H9 (cell line): Measurements from ENCODE around the gene CCDC57. TPM values are rescaled to one million over a fixed set of nuclear protein-coding genes. Genes with fewer than 3 reads are reported as not detected.

Source experiments
- DNase-seq: peaks from one replicate; pipeline ENCODE4 v3.0.0-alpha.2; 2017
- H2AFZ ChIP-seq: one replicate; pipeline ENCODE4 v1.6.1; 2013; ENCODE audit warnings: mild to moderate bottlenecking, low read length, control low read depth, moderate library complexity
- H2AK5ac ChIP-seq: 2 replicates; pipeline ENCODE4 v1.6.1; 2013; ENCODE audit warnings: low read length, control low read depth, mixed read lengths; ENCODE audit not compliant: insufficient read length
- H2BK120ac ChIP-seq: one replicate; pipeline ENCODE4 v1.6.1; 2013; ENCODE audit warnings: low read depth, mild to moderate bottlenecking, low read length, control low read depth, inconsistent platforms; ENCODE audit not compliant: poor library complexity, severe bottlenecking
- H2BK12ac ChIP-seq: 2 replicates; pipeline ENCODE4 v1.6.1; 2013; ENCODE audit warnings: low read length, control low read depth, mixed read lengths, low read depth; ENCODE audit not compliant: insufficient read length
- H2BK15ac ChIP-seq: 2 replicates; pipeline ENCODE4 v1.6.1; 2013; ENCODE audit warnings: low read depth, low read length, control low read depth
- H2BK20ac ChIP-seq: one replicate; pipeline ENCODE4 v1.6.1; 2013; ENCODE audit warnings: low read depth, mild to moderate bottlenecking, low read length, control low read depth, inconsistent platforms; ENCODE audit not compliant: poor library complexity, severe bottlenecking
- H2BK5ac ChIP-seq: 2 replicates; pipeline ENCODE4 v1.6.1; 2013; ENCODE audit warnings: low read length, control low read depth, mixed read lengths; ENCODE audit not compliant: insufficient read length
- H3K14ac ChIP-seq: 2 replicates; pipeline ENCODE4 v1.6.1; 2013; ENCODE audit warnings: low read length, control low read depth; ENCODE audit not compliant: insufficient read depth
- H3K18ac ChIP-seq: 2 replicates; pipeline ENCODE4 v1.6.1; 2013; ENCODE audit warnings: low read depth, mild to moderate bottlenecking, mixed read lengths, low read length, control low read depth; ENCODE audit not compliant: insufficient read length
- H3K23ac ChIP-seq: 2 replicates; pipeline ENCODE4 v1.6.1; 2013; ENCODE audit warnings: low read length, control low read depth, mixed read lengths, low read depth; ENCODE audit not compliant: insufficient read length
- H3K23me2 ChIP-seq: 2 replicates; pipeline ENCODE4 v1.6.1; 2013; ENCODE audit warnings: low read depth, mild to moderate bottlenecking, mixed read lengths, low read length, control low read depth; ENCODE audit not compliant: insufficient read length, poor library complexity, severe bottlenecking
- H3K27ac ChIP-seq: 2 replicates; pipeline ENCODE4 v1.5.1; 2013; ENCODE audit warnings: low read length, control low read depth, mixed read lengths, low read depth; ENCODE audit not compliant: insufficient read length
- H3K27me3 ChIP-seq: 2 replicates; pipeline ENCODE4 v1.6.1; 2013; ENCODE audit warnings: low read length, control low read depth, inconsistent platforms; ENCODE audit not compliant: insufficient read depth
- H3K4ac ChIP-seq: 2 replicates; pipeline ENCODE4 v1.6.1; 2013; ENCODE audit warnings: low read depth, mild to moderate bottlenecking, control low read depth, inconsistent platforms, low read length, moderate library complexity
- H3K4me1 ChIP-seq: 2 replicates; pipeline ENCODE4 v1.6.1; 2013; ENCODE audit warnings: low read length, control low read depth, inconsistent platforms; ENCODE audit not compliant: insufficient read depth
- H3K4me2 ChIP-seq: 2 replicates; pipeline ENCODE4 v1.6.1; 2013; ENCODE audit warnings: low read length, control low read depth, mixed read lengths; ENCODE audit not compliant: insufficient read length, insufficient read depth
- H3K56ac ChIP-seq: 2 replicates; pipeline ENCODE4 v1.6.1; 2013; ENCODE audit warnings: low read depth, mild to moderate bottlenecking, mixed read lengths, low read length, control low read depth; ENCODE audit not compliant: insufficient read length
- H3K79me1 ChIP-seq: 2 replicates; pipeline ENCODE4 v1.6.1; 2013; ENCODE audit warnings: low read depth, mild to moderate bottlenecking, moderate library complexity, low read length, control low read depth, inconsistent platforms; ENCODE audit not compliant: insufficient read depth, poor library complexity, severe bottlenecking
- H3K79me2 ChIP-seq: 2 replicates; pipeline ENCODE4 v1.6.1; 2013; ENCODE audit warnings: low read length, control low read depth, inconsistent platforms; ENCODE audit not compliant: insufficient read depth
- H3K9ac ChIP-seq: 2 replicates; pipeline ENCODE4 v1.6.1; 2013; ENCODE audit warnings: low read length, control low read depth, mixed read lengths; ENCODE audit not compliant: insufficient read length; ENCODE audit errors: extremely low read depth
- H3K9me3 ChIP-seq: one replicate; pipeline ENCODE4 v1.6.1; 2013; ENCODE audit warnings: low read depth, low read length, inconsistent platforms; ENCODE audit not compliant: control insufficient read depth
- H3T11ph ChIP-seq: one replicate; pipeline ENCODE4 v1.6.1; 2013; ENCODE audit warnings: mild to moderate bottlenecking, low read length, control low read depth, inconsistent platforms
- H4K20me1 ChIP-seq: one replicate; pipeline ENCODE4 v1.6.1; 2013; ENCODE audit not compliant: control insufficient read depth, insufficient read length, insufficient read depth
- H4K5ac ChIP-seq: 2 replicates; pipeline ENCODE4 v1.6.1; 2013; ENCODE audit warnings: low read depth, mild to moderate bottlenecking, mixed read lengths, low read length, control low read depth; ENCODE audit not compliant: insufficient read length
- H4K8ac ChIP-seq: replicated peaks from 2 replicates; pipeline ENCODE4 v1.6.1; 2013; ENCODE audit warnings: low read length, control low read depth, mixed read lengths, low read depth; ENCODE audit not compliant: insufficient read length
- H4K91ac ChIP-seq: 2 replicates; pipeline ENCODE4 v1.6.1; 2013; ENCODE audit warnings: low read depth, mild to moderate bottlenecking, moderate library complexity, mixed read lengths, low read length, control low read depth; ENCODE audit not compliant: insufficient read length
- H3K27ac Mint-ChIP-seq, 3 experiments: 2 replicates in 2 of 3; 3 replicates in 1 of 3; pipeline ENCODE4 v1.8.0; 2020 to 2021; ENCODE audit warnings: mixed read lengths in 3 of 3, mild to moderate bottlenecking in 1 of 3, moderate library complexity in 1 of 3
- H3K27me3 Mint-ChIP-seq: 2 replicates; pipeline ENCODE4 v1.8.0; 2021; ENCODE audit warnings: low read depth, mild to moderate bottlenecking, moderate library complexity, mixed read lengths
- H3K36me3 Mint-ChIP-seq, 3 experiments: 2 replicates in 2 of 3; 3 replicates in 1 of 3; pipeline ENCODE4 v1.8.0; 2020 to 2021; ENCODE audit warnings: low read depth in 3 of 3, mixed read lengths in 3 of 3; ENCODE audit not compliant: insufficient read depth in 1 of 3
- H3K4me1 Mint-ChIP-seq, 2 experiments: 2 replicates each; pipeline ENCODE4 v1.8.0; 2020; ENCODE audit warnings: mixed read lengths in 2 of 2
- H3K4me3 Mint-ChIP-seq, 2 experiments: 2 replicates in 1 of 2; 3 replicates in 1 of 2; pipeline ENCODE4 v1.8.0; 2020 to 2021; ENCODE audit warnings: mild to moderate bottlenecking in 2 of 2, mixed read lengths in 2 of 2, moderate library complexity in 1 of 2
- H3K9me3 Mint-ChIP-seq, 2 experiments: 2 replicates in 1 of 2; 3 replicates in 1 of 2; pipeline ENCODE4 v1.8.0; 2020; ENCODE audit warnings: mild to moderate bottlenecking in 2 of 2, mixed read lengths in 2 of 2, moderate library complexity in 1 of 2
- CTCF ChIP-seq: fragments of 200-600 bp; sonication (generic); conservative IDR thresholded peaks from 3 replicates; pipeline ENCODE4 v1.8.0; 2021; ENCODE audit warnings: antibody characterized with exemption, mild to moderate bottlenecking
- WGBS: extraction: QIAGEN DNeasy Blood & Tissue Kit; methylation state at CpG from one replicate; pipeline ENCODE4 v1.1.7; 2013; ENCODE audit warnings: missing lambda C conversion rate, low lambda C conversion rate, mixed read lengths; ENCODE audit not compliant: insufficient read length; ENCODE audit errors: extremely low coverage; 5-methylcytosine and 5-hydroxymethylcytosine counted together
- total RNA-seq: library from RNA; stranded (reverse); gene quantifications from 2 replicates; pipeline ENCODE4 v1.2.1, GENCODE V29; 2021

Gene CCDC57
- total RNA-seq, 1 experiment from 2014 or later: 11.0 TPM

DNA sequence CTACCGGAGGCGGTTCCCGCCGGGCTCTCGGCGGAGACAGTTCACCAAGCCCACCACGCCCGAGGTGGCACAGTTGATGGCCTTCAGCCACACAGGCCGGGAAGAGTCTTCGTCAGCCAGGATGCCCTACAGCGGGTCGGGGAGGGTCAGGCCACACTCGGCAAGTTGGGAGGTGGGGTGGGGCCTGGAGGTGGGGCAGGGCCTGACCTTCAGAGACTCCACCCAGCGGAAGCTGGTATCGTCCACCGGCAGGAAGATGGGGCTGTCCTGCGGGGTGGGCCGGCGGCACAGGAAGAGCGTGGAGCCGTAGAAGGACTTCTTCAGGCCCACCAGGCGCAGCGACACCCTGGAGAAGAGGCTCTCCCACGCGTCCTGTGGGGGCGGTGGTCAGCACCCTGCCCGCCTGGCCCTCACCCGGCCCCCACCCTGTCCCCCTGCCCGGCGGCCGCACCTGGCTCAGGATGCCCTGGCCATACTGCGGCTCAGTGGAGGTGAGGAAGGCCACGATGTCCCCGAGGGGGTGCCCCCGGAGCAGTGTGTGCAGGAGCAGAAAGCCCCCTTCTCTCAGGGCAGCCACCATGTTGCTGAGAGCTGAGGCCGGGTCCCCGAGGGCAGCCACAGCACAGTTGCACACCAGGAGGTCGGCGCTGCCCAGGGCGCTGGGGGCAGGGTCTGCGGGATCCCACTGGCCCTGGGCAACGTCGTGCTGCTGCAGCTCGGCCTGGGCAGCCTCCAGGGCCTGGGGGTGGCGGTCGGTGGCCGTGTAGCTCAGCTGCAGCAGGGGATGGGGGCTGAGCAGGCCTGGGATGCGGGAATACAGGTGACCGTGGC is 127.4 kb downstream of the CCDC57 start:
- Histone ChIP-seq H4K5ac (no peak overlapping the region), H2BK12ac (no peak overlapping the region), H2BK20ac (no peak overlapping the region), H3T11ph (no peak overlapping the region), H3K4me2 (no peak overlapping the region), H3K9ac (no peak overlapping the region), H2AK5ac (no peak overlapping the region), H3K27me3 (no peaks in the 10 kb centered on the region), H3K14ac (no peak overlapping the region; the same call in 1 of the 2 replicates), H3K4ac (no peak overlapping the region), H3K27ac (no peak overlapping the region), H2BK120ac (no peak overlapping the region), H3K23ac (no peak overlapping the region), H3K4me1 (no peaks in the 10 kb centered on the region), H2BK5ac (no peak overlapping the region), H3K79me2 (no peaks in the 10 kb centered on the region), H3K56ac (no peak overlapping the region), H3K79me1 (no peaks in the 10 kb centered on the region), H3K18ac (no peak overlapping the region), H2AFZ (no peak overlapping the region), H4K91ac (no peak overlapping the region), H4K8ac (no peak overlapping the region), H4K20me1 (no peaks in the 10 kb centered on the region), H3K23me2 (no peaks in the 10 kb centered on the region), H3K9me3 (no peaks in the 10 kb centered on the region), H2BK15ac (no peak overlapping the region)
- no peak overlapping the region for H3K27ac Mint-ChIP-seq
- H3K9me3 Mint-ChIP-seq: no peaks in the 10 kb centered on the region
- no peak for TF ChIP-seq CTCF
- H3K4me3 Mint-ChIP-seq: no peak overlapping the region
- no peaks in the 10 kb centered on the region for H3K27me3 Mint-ChIP-seq
- no CpG with 5 or more reads among the region's 49 CpGs for WGBS
- H3K4me1 Mint-ChIP-seq: no peaks in the 10 kb centered on the region
- peaks cover 18 to 79% (median 62%) of the 10 kb centered on the region in 3 experiments; a peak in 6 of 7 replicates for H3K36me3 Mint-ChIP-seq
- no peak for DNase-seq
